Osteoblast (primary cell): ENCODE results near the gene SP4. TPM values are rescaled to one million over a fixed set of nuclear protein-coding genes. Genes with fewer than 3 reads are reported as not detected.

Experiments
- DNase-seq: peaks from one replicate; pipeline ENCODE4 v3.0.0; 2011; ENCODE audit warnings: low spot score, mixed read lengths; ENCODE audit not compliant: insufficient read length; ENCODE audit errors: missing footprints
- H2AFZ ChIP-seq: 2 replicates; pipeline ENCODE4 v1.6.0; 2011; ENCODE audit warnings: mild to moderate bottlenecking, low read length
- H3K27ac ChIP-seq: 2 replicates; pipeline ENCODE4 v1.5.1; 2011; ENCODE audit warnings: mild to moderate bottlenecking, low read depth, low read length, moderate library complexity
- H3K27me3 ChIP-seq: 2 replicates; pipeline ENCODE4 v1.6.0; 2012; ENCODE audit warnings: mild to moderate bottlenecking, control low read depth, inconsistent platforms, low read length, moderate library complexity; ENCODE audit not compliant: insufficient read depth
- H3K36me3 ChIP-seq: 2 replicates; pipeline ENCODE4 v1.5.1; 2011; ENCODE audit warnings: mild to moderate bottlenecking, low read length, control low read depth, moderate library complexity; ENCODE audit not compliant: insufficient read depth
- H3K4me1 ChIP-seq: 2 replicates; pipeline ENCODE4 v1.5.1; 2011; ENCODE audit warnings: mild to moderate bottlenecking, low read length, control low read depth, moderate library complexity; ENCODE audit not compliant: insufficient read depth
- H3K4me2 ChIP-seq: 2 replicates; pipeline ENCODE4 v1.6.0; 2011; ENCODE audit warnings: mild to moderate bottlenecking, low read length; ENCODE audit not compliant: insufficient read depth
- H3K4me3 ChIP-seq: fragments of 200-600 bp; sonication (generic); 3 replicates; pipeline ENCODE4 v1.5.1; 2012; ENCODE audit warnings: mild to moderate bottlenecking, low read length, inconsistent platforms; ENCODE audit not compliant: insufficient read depth
- H3K79me2 ChIP-seq: 2 replicates; pipeline ENCODE4 v1.6.0; 2012; ENCODE audit warnings: mild to moderate bottlenecking, low read length, control low read depth, inconsistent platforms; ENCODE audit not compliant: insufficient read depth
- H3K9me3 ChIP-seq: 2 replicates; pipeline ENCODE4 v1.5.1; 2011; ENCODE audit warnings: low read depth, low read length, control low read depth
- H4K20me1 ChIP-seq: 2 replicates; pipeline ENCODE4 v1.6.0; 2012; ENCODE audit warnings: mild to moderate bottlenecking, low read length, control low read depth; ENCODE audit not compliant: insufficient read depth
- total RNA-seq: library from RNA; depleted of rRNA; stranded (reverse); fragments of >200 nt; gene quantifications from 2 replicates; pipeline ENCODE4 v1.2.3, GENCODE V29; 2012
- TF ChIP-seq, protein P1 (sequence below): IDR thresholded peaks from 2 replicates; pipeline ENCODE4 v1.5.1; 2011; ENCODE audit warnings: mild to moderate bottlenecking, low read depth, low read length, moderate library complexity; ENCODE audit errors: extremely low read depth

The SP4 gene
- total RNA-seq, 1 donor, result 5.1 TPM

DNA sequence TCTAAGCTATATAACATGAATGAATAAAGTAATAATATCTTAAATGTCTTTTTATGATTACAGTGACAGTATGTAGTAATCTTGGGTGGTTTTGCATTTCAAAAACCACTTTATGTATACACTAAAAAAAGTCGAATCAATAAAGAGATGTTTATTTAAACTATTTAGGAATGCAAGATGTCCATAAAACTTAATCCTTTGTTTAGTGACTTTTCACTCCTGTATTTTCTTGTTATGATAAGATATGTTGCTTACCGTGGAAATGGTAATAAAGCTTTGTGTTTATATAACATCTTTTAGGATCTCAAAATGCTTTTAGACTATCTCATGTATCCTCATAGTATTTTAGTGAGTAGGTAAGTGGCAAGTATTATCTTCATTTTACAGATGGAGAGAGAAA, 48.5 kb downstream of the SP4 start:
- H4K20me1 ChIP-seq, result no peaks in the 10 kb centered on the region
- no peaks in the 10 kb centered on the region for H3K79me2 ChIP-seq
- H3K4me2 ChIP-seq, result no peak overlapping the region
- H3K36me3 ChIP-seq, result no peaks in the 10 kb centered on the region
- no peak overlapping the region for H3K27ac ChIP-seq
- H3K4me3 ChIP-seq, result no peak overlapping the region
- no peak for DNase-seq
- H3K9me3 ChIP-seq, result no peaks in the 10 kb centered on the region
- TF ChIP-seq, protein P1, sequence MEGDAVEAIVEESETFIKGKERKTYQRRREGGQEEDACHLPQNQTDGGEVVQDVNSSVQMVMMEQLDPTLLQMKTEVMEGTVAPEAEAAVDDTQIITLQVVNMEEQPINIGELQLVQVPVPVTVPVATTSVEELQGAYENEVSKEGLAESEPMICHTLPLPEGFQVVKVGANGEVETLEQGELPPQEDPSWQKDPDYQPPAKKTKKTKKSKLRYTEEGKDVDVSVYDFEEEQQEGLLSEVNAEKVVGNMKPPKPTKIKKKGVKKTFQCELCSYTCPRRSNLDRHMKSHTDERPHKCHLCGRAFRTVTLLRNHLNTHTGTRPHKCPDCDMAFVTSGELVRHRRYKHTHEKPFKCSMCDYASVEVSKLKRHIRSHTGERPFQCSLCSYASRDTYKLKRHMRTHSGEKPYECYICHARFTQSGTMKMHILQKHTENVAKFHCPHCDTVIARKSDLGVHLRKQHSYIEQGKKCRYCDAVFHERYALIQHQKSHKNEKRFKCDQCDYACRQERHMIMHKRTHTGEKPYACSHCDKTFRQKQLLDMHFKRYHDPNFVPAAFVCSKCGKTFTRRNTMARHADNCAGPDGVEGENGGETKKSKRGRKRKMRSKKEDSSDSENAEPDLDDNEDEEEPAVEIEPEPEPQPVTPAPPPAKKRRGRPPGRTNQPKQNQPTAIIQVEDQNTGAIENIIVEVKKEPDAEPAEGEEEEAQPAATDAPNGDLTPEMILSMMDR, result no peak
- H2AFZ ChIP-seq, result no peak overlapping the region
- H3K4me1 ChIP-seq, result no peaks in the 10 kb centered on the region
- no peaks in the 10 kb centered on the region for H3K27me3 ChIP-seq

DNA sequence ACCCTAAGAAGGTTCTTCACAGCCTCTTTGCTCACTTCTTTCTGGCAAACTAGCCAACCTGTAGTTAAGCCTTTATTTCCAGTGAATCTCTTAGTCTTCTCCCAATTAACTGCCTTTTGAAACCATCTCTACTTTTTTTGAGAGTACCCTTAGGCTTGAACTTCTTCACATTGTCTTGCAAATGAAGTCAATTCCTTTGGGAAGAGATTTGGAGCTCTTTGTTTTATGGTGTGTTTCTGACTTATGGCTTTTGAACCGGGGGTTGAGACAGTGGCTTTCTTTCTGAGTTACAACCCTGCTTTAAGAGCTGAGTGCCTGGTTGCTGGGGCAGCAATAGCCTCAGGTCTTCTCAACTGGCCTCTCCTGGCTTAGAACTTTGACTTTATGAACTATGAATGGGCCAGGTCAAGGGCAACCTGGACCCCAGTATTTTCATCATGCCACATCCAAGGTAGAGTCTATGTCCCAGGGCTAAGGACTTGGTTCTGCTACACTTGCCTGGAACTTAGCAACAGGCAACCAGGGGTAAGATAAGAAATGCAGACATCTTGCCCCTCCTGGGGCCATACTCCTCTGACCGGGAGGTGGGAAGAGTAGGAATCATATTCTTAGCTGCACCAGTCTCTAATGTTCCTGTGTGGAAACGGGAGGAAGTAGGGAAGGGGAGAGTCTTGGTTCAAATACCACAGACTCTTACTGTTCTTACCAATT, 53.0 kb downstream of the SP4 start:
- no peak overlapping the region for H3K4me3 ChIP-seq
- H3K79me2 ChIP-seq, result no peaks in the 10 kb centered on the region
- no peaks in the 10 kb centered on the region for H3K36me3 ChIP-seq
- TF ChIP-seq, protein P1, result no peak
- H4K20me1 ChIP-seq, result no peaks in the 10 kb centered on the region
- no peak overlapping the region for H3K4me2 ChIP-seq
- no peaks in the 10 kb centered on the region for H3K27me3 ChIP-seq
- no peak overlapping the region for H3K27ac ChIP-seq
- no peaks in the 10 kb centered on the region for H3K4me1 ChIP-seq
- DNase-seq, result no peak
- H3K9me3 ChIP-seq, result no peaks in the 10 kb centered on the region
- H2AFZ ChIP-seq, result no peak overlapping the region

DNA sequence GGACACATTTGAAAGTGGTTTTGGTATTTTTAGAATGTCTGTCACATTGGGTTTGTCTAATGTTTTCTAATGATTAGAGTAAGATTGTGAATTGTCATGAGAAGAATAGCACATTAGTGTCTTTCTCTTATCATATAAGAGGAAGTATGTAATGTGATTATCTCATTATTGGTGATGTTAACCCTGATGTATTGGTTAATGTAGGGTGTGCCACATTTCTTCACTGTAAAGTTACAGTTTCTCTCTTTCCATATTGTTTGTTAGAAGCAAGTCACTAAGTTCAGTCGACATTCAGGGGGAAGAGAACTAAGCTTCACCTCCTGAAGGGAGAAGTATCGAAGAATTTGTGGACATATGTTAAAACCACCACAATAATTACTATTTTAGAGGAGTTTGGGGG, 58.6 kb downstream of the SP4 start:
- Histone ChIP-seq H2AFZ (no peak overlapping the region), H4K20me1 (no peaks in the 10 kb centered on the region), H3K36me3 (no peaks in the 10 kb centered on the region), H3K27me3 (no peaks in the 10 kb centered on the region), H3K4me1 (no peaks in the 10 kb centered on the region), H3K9me3 (no peaks in the 10 kb centered on the region), H3K27ac (no peak overlapping the region), H3K4me2 (no peak overlapping the region), H3K79me2 (no peaks in the 10 kb centered on the region), H3K4me3 (no peak overlapping the region)
- TF ChIP-seq, protein P1, result no peak
- no peak for DNase-seq

DNA sequence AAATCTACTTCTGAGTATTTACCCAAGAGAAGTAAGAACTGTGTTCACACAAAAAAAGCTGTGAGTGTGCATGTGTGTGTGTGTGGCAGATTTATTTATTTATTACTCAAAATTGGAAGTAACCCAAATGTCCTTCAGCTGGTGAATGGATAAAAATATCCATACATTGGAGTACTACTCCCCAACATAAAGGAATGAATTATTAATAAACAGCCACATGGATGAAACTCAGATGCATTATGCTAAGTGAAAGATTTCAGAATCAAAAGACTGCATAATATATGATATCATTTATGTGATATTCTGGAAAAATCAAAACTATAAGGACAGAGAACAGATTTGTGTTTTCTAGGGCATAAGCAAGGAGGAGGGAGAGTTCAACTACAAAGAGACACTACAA, 67.8 kb downstream of the SP4 start:
- H2AFZ ChIP-seq, result no peak overlapping the region
- TF ChIP-seq, protein P1, result no peak
- no peaks in the 10 kb centered on the region for H4K20me1 ChIP-seq
- H3K9me3 ChIP-seq, result no peaks in the 10 kb centered on the region
- H3K4me3 ChIP-seq, result no peak overlapping the region
- no peak overlapping the region for H3K4me2 ChIP-seq
- H3K79me2 ChIP-seq, result no peaks in the 10 kb centered on the region
- no peaks in the 10 kb centered on the region for H3K4me1 ChIP-seq
- no peak for DNase-seq
- no peaks in the 10 kb centered on the region for H3K27me3 ChIP-seq
- H3K36me3 ChIP-seq, result no peaks in the 10 kb centered on the region
- no peak overlapping the region for H3K27ac ChIP-seq
